Cardiac muscle cell (in vitro differentiated cells and primary cell): ENCODE measurements around the gene CDK14. TPM values are rescaled to one million over a fixed set of nuclear protein-coding genes. Genes with fewer than 3 reads are reported as not detected.
A peak's percentile ranks its signal among the peaks of the same experiment; 100 is the strongest.

Source experiments
- DNase-seq, 2 donors: peaks; one replicate each; pipeline versions ENCODE4 v3.0.0 to v3.0.0-alpha.2; 2010 to 2017; ENCODE audit warnings: low read depth in 1 of 2, low spot score in 1 of 2
- H3K27ac ChIP-seq: fragments of 200-600 bp; sonication (generic); 2 replicates; pipeline ENCODE4 v1.5.1; 2016
- H3K27me3 ChIP-seq: fragments of 200-600 bp; sonication (generic); 2 replicates; pipeline ENCODE4 v1.6.0; 2016; ENCODE audit warnings: control low read depth
- H3K36me3 ChIP-seq: fragments of 200-600 bp; sonication (generic); 2 replicates; pipeline ENCODE4 v1.5.1; 2016; ENCODE audit warnings: control low read depth
- H3K4me1 ChIP-seq: fragments of 200-600 bp; sonication (generic); 2 replicates; pipeline ENCODE4 v1.8.1; 2017; ENCODE audit warnings: low read depth, mild to moderate bottlenecking, mixed run types
- H3K4me3 ChIP-seq: fragments of 200-600 bp; sonication (generic); 2 replicates; pipeline ENCODE4 v1.5.1; 2016; ENCODE audit warnings: mild to moderate bottlenecking
- H3K9me3 ChIP-seq: fragments of 200-600 bp; sonication (generic); 2 replicates; pipeline ENCODE4 v1.5.1; 2017; ENCODE audit warnings: low read depth, mild to moderate bottlenecking, control low read depth
- polyA plus RNA-seq: library from polyadenylated mRNA; unstranded; fragments of >200 nt; fragmentation: Nextera tagmentation; extraction: Ambion mirVana; gene quantifications from 2 replicates; pipeline ENCODE4 v1.2.1, GENCODE V29; 2016
- total RNA-seq: library from RNA; depleted of rRNA; stranded (reverse); fragments of >200 nt; gene quantifications from 2 replicates; pipeline ENCODE4 v1.2.3, GENCODE V29; 2016
- TF ChIP-seq, protein P1 (sequence below): IDR thresholded peaks from 2 replicates; pipeline ENCODE4 v1.5.1; 2012; ENCODE audit warnings: low read depth, mild to moderate bottlenecking, low read length

CDK14 gene
- total and polyA plus RNA-seq, 2 experiments from 2014 or later, result 22.5 to 23.1 TPM

DNA sequence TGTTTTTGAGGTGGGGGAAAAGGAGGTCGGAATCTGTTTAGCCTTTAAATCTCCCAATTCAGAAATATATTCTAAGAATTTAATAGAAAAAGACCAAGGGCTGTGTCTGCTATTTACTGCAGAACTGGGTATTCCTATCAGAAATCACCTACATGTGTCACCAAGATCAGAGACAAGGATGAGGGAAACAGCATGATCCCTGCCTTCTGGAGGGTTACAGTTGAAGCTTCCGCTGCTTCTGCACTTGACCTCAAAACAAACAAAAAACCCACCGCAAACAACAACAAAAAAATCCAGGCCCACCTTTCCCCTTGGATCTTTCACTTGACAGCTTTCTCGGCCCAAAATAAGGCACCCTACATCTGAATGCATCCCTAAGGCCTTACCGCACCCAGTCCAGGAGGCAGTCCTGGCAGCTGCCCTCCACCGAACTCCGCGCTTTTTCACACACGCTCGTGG lies 750 bp upstream of the CDK14 start:
- Histone ChIP-seq H3K27me3 (no peaks in the 10 kb centered on the region), H3K27ac (peak overlapping the region; percentile 83), H3K9me3 (no peaks in the 10 kb centered on the region), H3K4me3 (peak overlapping the region; percentile 90), H3K36me3 (no peaks in the 10 kb centered on the region), H3K4me1 (peaks cover 14% of the 10 kb centered on the region)
- DNase-seq, result peak in 1 of 2 donors; percentile 45
- TF ChIP-seq, protein P1, sequence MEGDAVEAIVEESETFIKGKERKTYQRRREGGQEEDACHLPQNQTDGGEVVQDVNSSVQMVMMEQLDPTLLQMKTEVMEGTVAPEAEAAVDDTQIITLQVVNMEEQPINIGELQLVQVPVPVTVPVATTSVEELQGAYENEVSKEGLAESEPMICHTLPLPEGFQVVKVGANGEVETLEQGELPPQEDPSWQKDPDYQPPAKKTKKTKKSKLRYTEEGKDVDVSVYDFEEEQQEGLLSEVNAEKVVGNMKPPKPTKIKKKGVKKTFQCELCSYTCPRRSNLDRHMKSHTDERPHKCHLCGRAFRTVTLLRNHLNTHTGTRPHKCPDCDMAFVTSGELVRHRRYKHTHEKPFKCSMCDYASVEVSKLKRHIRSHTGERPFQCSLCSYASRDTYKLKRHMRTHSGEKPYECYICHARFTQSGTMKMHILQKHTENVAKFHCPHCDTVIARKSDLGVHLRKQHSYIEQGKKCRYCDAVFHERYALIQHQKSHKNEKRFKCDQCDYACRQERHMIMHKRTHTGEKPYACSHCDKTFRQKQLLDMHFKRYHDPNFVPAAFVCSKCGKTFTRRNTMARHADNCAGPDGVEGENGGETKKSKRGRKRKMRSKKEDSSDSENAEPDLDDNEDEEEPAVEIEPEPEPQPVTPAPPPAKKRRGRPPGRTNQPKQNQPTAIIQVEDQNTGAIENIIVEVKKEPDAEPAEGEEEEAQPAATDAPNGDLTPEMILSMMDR, result no peak

DNA sequence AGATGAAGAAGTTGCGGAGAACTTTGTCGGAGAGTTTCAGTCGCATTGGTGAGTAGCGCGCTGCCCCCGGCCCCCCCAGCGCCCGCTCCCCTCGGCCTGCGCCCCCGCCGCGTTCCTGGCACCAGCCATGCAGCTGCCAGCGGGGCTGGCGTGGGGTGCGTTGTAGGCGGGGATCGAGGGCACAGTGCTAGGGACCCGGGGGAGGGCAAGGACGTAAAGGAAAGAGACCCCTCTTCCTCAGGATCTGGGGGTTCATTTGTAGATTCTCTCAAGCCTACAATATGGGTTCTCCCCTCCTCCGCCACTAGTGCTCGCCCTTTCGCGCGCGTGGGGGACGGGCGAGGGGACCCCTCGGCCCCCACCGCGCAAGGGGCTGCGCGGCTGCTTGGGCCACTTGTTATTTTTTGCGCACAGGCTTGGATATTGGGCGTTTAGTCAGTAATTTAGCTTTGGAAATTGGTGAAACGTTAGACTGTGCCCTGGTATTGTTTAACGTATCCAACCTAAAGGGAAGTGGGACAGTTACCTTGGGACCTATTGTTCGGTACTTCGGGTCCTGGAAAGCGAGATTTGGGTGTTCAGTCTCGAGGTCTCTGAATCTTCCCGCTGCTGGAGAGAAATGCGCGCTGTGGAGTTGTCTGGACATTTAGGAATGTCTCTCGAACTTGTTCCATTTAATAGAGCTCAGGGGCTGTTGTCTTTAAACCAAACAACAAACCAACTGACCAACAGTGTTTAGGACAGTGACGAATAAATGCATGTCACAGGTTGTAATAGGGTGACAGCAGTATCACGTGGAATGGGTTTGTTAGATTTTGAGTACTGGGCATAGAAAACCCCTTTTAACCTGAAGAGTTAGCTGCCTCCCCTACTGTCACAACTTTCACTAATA lies 796 bp downstream of the CDK14 start:
- no peaks in the 10 kb centered on the region for H3K9me3 ChIP-seq
- H3K4me3 ChIP-seq, result peak overlapping the region; percentile 90
- TF ChIP-seq, protein P1, result peak; percentile 11
- peak; percentile 55 to 61 for DNase-seq
- H3K36me3 ChIP-seq, result no peaks in the 10 kb centered on the region
- H3K27ac ChIP-seq, result peak overlapping the region; percentile 83
- H3K4me1 ChIP-seq, result peaks cover 14% of the 10 kb centered on the region
- no peaks in the 10 kb centered on the region for H3K27me3 ChIP-seq

DNA sequence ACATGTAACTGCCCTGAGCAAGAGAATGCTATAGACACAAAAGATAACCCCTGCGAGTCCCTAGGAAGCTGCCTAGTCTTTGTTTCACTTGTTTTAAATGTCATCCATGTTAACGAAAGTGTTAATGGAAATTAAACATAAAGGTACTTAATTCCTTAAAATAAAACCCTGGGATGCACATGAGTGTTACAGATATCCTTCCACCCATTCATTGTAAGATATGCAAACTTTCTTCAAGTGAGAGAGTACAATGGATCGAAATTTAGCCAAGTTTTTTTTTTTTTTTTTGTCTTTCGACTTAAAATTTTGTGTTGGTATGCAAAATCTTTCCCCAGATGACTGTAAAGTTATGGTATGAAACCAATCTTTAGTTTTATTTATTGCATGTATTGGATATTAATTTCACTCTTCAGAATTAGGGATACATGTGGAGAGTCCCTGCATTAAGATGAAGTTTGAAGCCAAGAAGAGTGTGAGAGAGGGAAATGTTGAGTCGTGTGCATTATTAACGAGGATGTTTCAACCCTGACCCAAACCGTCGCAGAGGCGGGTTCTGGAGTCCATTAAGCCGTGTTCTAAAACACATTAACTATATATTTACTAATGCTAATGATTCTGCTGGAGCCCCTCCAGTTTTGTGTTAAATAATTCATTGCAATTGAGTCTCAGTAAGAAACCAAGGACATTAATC lies 1.6 kb downstream of the CDK14 start:
- Histone ChIP-seq H3K27me3 (no peaks in the 10 kb centered on the region), H3K27ac (peak overlapping the region; percentile 83), H3K9me3 (no peaks in the 10 kb centered on the region), H3K4me1 (peaks cover 14% of the 10 kb centered on the region), H3K36me3 (no peaks in the 10 kb centered on the region), H3K4me3 (peak overlapping the region; percentile 90)
- peak in 1 of 2 donors; percentile 25 for DNase-seq
- TF ChIP-seq, protein P1, result no peak

DNA sequence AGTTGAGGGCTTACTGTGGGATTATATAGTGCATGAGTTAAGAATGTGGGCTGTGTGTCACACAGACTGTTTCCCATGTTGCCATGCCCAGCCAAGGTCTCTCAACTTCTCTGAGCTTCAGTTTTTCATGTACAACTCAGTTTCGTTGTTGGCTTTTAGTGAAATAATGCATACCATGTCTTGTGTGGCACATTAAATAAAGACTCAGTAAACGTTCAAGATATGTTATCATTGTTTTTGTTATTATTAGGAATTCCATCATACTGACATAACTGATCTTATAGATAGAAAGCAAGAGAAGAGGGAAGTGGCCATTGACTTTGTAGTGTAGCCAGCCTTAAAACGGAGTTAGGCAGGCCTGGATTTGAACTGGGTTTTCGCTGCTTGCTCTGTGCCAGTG lies 2.9 kb downstream of the CDK14 start:
- no peak for DNase-seq
- no peak overlapping the region for H3K4me3 ChIP-seq
- H3K36me3 ChIP-seq, result no peaks in the 10 kb centered on the region
- no peaks in the 10 kb centered on the region for H3K27me3 ChIP-seq
- TF ChIP-seq, protein P1, result no peak
- H3K27ac ChIP-seq, result no peak overlapping the region
- peaks cover 14% of the 10 kb centered on the region for H3K4me1 ChIP-seq
- H3K9me3 ChIP-seq, result no peaks in the 10 kb centered on the region

DNA sequence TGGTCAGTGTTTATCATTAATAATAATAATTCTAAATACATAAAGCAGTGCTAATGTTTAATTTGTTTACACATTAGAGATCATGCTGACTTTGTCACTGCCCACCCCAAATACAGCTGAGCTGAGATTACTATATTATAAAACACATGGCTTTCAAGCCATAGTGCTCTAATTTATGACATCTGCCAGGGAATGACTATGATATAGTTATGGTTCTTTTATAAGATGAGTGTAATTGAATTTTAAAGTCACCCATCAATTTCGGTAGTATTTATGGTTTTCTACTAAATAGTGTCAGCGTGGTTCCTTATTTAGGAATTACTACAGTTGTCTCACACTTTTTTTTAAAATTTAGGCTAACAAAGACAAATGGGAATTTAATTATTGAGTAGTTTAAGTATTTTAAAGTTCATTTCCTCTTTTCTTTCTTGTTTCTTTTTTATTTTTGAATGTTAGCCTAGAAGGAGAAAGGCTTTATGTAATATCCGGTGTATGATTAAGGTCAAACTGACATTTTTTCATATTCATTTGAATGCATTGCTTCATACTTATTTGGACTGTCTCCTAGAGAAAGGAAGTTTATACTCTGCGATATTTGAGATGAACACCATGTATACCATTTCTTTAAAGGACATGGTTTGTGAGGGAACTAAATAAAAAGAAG lies 3.9 kb downstream of the CDK14 start:
- DNase-seq, result peak in 1 of 2 donors; percentile 66
- Histone ChIP-seq H3K27ac (no peak overlapping the region), H3K36me3 (no peaks in the 10 kb centered on the region), H3K9me3 (no peaks in the 10 kb centered on the region), H3K27me3 (no peaks in the 10 kb centered on the region), H3K4me1 (peaks cover 14% of the 10 kb centered on the region), H3K4me3 (no peak overlapping the region)
- TF ChIP-seq, protein P1, result no peak
